ENCODE results near the gene ZNF20.

The ZNF20 gene

GRCh38 chr19:12139885-12140544 lies at the start of gene ZNF20:
Gene ZNF20 (minus strand): TSS chr19:12140350. CDS start chr19:12140182, 168 bp downstream.
- ATAC-seq (replicated peaks; ENCODE audit: extremely low read depth, poor library complexity, severe bottlenecking) (peak; percentile 89), DNase-seq (ENCODE audit: low spot score in 2 of 2) (peak; percentile 73 to 75)
- Mint-ChIP-seq H3K9me3 (peaks cover under 1% of the 10 kb centered on the region), H3K27ac (ENCODE audit: low read depth) (peak within 1 kb of the TSS; percentile 56), H3K27me3 (no peaks in the 10 kb centered on the region), H3K36me3 (ENCODE audit: insufficient read depth) (peaks cover 15% of the 10 kb centered on the region), H3K4me3 (peak within 1 kb of the TSS; percentile 85), H3K4me1 (peaks cover 35% of the 10 kb centered on the region)

DNA sequence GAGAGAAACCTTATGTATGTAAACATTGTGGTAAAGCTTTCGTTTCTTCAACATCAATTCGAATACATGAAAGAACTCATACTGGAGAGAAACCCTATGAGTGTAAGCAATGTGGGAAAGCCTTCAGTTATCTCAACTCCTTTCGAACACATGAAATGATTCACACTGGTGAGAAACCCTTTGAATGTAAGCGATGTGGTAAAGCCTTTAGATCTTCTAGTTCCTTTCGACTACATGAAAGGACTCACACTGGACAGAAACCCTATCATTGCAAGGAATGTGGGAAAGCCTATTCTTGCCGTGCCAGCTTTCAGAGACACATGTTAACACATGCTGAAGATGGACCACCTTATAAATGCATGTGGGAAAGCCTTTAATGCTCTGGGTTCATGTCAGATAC lies 47.5 kb upstream of the ZNF20 start:
- no peak overlapping the region for H3K27ac Mint-ChIP-seq (ENCODE audit: low read depth)
- DNase-seq (ENCODE audit: low spot score in 2 of 2) (no peak), ATAC-seq (replicated peaks; ENCODE audit: extremely low read depth, poor library complexity, severe bottlenecking) (no peak)
- H3K36me3 Mint-ChIP-seq (ENCODE audit: insufficient read depth): peaks cover 62% of the 10 kb centered on the region
- no peak overlapping the region for H3K4me3 Mint-ChIP-seq
- peaks cover 11% of the 10 kb centered on the region for H3K9me3 Mint-ChIP-seq
- no peaks in the 10 kb centered on the region for H3K4me1 Mint-ChIP-seq
- H3K27me3 Mint-ChIP-seq: no peaks in the 10 kb centered on the region

GRCh38 chr19:12180377-12180776 lies 40.2 kb upstream of the ZNF20 start:
- H3K4me1 Mint-ChIP-seq: peaks cover 20% of the 10 kb centered on the region
- peak overlapping the region; percentile 34 for H3K4me3 Mint-ChIP-seq
- DNase-seq (ENCODE audit: low spot score in 2 of 2) (no peak), ATAC-seq (replicated peaks; ENCODE audit: extremely low read depth, poor library complexity, severe bottlenecking) (no peak)
- peaks cover 32% of the 10 kb centered on the region for H3K36me3 Mint-ChIP-seq (ENCODE audit: insufficient read depth)
- H3K27me3 Mint-ChIP-seq: no peaks in the 10 kb centered on the region
- peak overlapping the region; percentile 11 for H3K27ac Mint-ChIP-seq (ENCODE audit: low read depth)
- peaks cover under 1% of the 10 kb centered on the region for H3K9me3 Mint-ChIP-seq

GRCh38 chr19:12166626-12167025 lies 26.5 kb upstream of the ZNF20 start:
- Mint-ChIP-seq H3K4me1 (peaks cover 46% of the 10 kb centered on the region), H3K4me3 (no peak overlapping the region), H3K36me3 (ENCODE audit: insufficient read depth) (peaks cover 32% of the 10 kb centered on the region), H3K27ac (ENCODE audit: low read depth) (peak overlapping the region; percentile 3), H3K9me3 (no peaks in the 10 kb centered on the region), H3K27me3 (no peaks in the 10 kb centered on the region)
- ATAC-seq (replicated peaks; ENCODE audit: extremely low read depth, poor library complexity, severe bottlenecking) (no peak), DNase-seq (ENCODE audit: low spot score in 2 of 2) (no peak)

DNA sequence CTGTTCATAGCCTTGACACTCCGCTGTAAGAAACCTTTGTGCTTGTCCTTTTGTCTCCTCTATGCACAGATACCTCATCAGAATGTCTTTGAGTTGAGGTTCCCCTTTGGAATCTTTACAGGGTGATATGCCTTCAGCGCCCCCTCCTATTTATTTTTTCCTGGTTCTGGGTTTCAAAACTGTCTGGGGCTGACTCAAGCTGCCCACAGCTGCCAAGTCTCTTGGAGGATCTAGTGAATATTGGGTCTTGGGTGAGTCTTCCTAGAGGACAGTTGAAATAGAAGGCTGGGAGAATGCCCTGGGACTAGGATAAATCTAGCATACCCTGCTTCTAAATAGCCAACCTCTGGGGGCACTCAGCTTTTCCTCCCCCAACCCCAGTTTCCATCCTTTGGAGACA lies 23.7 kb upstream of the ZNF20 start:
- H3K4me1 Mint-ChIP-seq: peaks cover 40% of the 10 kb centered on the region
- H3K9me3 Mint-ChIP-seq: no peaks in the 10 kb centered on the region
- ATAC-seq (replicated peaks; ENCODE audit: extremely low read depth, poor library complexity, severe bottlenecking): no peak
- peaks cover 15% of the 10 kb centered on the region for H3K36me3 Mint-ChIP-seq (ENCODE audit: insufficient read depth)
- H3K4me3 Mint-ChIP-seq: peak overlapping the region; percentile 82
- H3K27me3 Mint-ChIP-seq: no peaks in the 10 kb centered on the region
- H3K27ac Mint-ChIP-seq (ENCODE audit: low read depth): peak overlapping the region; percentile 99
- no peak for DNase-seq (ENCODE audit: low spot score in 2 of 2)

- Mint-ChIP-seq H3K27ac (ENCODE audit: low read depth) (peak within 1 kb of the TSS; percentile 99), H3K9me3 (no peaks in the 10 kb centered on the region), H3K36me3 (ENCODE audit: insufficient read depth) (peaks cover 13% of the 10 kb centered on the region), H3K4me1 (peaks cover 40% of the 10 kb centered on the region), H3K27me3 (no peaks in the 10 kb centered on the region), H3K4me3 (peak within 1 kb of the TSS; percentile 82)
- DNase-seq (ENCODE audit: low spot score in 2 of 2): peak; percentile 75 to 88
- ATAC-seq (replicated peaks; ENCODE audit: extremely low read depth, poor library complexity, severe bottlenecking): peak; percentile 100
These were observed 23.0 kb upstream of the ZNF20 start, which contains the start of gene ZNF136 for GRCh38 chr19:12162882-12163806. Gene ZNF136 (plus strand): TSS chr19:12163096. CDS start chr19:12163204, 108 bp downstream.

GRCh38 chr19:12162513-12162881 lies 22.3 kb upstream of the ZNF20 start:
- Mint-ChIP-seq H3K27ac (ENCODE audit: low read depth) (peak overlapping the region; percentile 99), H3K4me3 (peak overlapping the region; percentile 82), H3K27me3 (no peaks in the 10 kb centered on the region), H3K4me1 (peaks cover 40% of the 10 kb centered on the region), H3K9me3 (no peaks in the 10 kb centered on the region), H3K36me3 (ENCODE audit: insufficient read depth) (peaks cover 9% of the 10 kb centered on the region)
- DNase-seq (ENCODE audit: low spot score in 2 of 2): no peak
- peak; percentile 5 for ATAC-seq (replicated peaks; ENCODE audit: extremely low read depth, poor library complexity, severe bottlenecking)

DNA sequence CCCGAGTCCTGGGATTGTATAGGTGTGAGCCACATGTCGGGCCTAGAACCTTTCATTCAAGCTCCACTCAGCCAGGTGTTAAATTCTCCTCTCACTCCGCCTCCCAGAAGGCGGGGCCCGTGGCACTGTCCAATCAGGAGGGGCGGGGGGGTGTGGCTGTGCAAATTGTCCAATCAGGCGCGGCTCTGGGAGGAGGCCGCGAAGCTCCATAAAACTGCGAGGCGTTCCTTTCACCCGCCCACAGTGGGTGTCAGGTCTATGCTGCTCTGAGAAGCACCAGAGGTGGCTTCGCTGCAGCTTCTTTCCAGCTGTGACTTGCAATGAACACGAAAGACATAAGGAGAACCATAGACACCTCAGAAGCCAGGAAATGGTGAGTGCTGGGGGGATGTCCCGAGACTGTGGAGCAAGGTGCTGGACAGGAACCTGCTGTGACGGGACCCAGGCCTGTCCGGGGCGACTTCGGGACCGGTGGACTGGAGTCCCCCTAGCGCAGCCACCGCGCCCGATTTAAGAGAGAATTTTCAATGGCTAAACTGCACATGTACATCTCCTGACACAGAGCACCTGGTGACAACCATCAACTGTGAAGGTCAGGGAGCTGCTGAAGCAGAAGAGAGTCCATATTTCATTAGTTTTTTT lies 19.7 kb upstream of the ZNF20 start:
- Mint-ChIP-seq H3K9me3 (no peaks in the 10 kb centered on the region), H3K4me3 (no peak overlapping the region), H3K4me1 (peaks cover 29% of the 10 kb centered on the region), H3K27me3 (peaks cover 9% of the 10 kb centered on the region), H3K36me3 (ENCODE audit: insufficient read depth) (peaks cover 6% of the 10 kb centered on the region), H3K27ac (ENCODE audit: low read depth) (no peak overlapping the region)
- ATAC-seq (replicated peaks; ENCODE audit: extremely low read depth, poor library complexity, severe bottlenecking) (no peak), DNase-seq (ENCODE audit: low spot score in 2 of 2) (no peak)

- no peak for DNase-seq (ENCODE audit: low spot score in 2 of 2)
These were observed 16.3 kb upstream of the ZNF20 start, which contains the start of gene ZNF625 for GRCh38 chr19:12156223-12157058. Gene ZNF625 (minus strand): TSS chr19:12156734. CDS start chr19:12156558, 176 bp downstream.

DNA sequence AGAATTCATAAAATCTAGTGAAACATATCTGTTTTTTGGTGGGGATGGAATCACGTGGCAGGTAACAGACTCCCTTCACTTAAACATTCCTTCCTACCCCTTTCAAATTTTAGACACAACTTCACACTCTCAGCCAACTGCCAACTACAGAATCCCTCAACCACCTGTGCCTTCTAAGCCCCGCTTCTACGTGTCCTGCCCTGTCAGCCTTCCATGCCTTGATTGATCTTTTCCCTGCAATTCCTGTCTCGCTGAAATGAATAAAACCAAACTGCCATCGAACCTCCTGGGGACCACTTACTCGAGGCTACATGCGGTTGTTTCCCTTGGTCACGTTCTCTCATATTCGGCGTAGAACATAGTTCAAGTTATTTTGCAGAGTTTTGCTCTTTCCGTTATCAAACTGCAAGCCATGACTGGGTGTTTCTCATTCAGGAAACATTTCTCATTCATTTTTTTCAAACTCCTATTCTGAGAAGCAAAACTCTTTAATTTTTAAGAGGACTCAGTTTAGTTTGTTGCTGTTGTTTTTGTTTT lies 15.2 kb upstream of the ZNF20 start:
- ATAC-seq (replicated peaks; ENCODE audit: extremely low read depth, poor library complexity, severe bottlenecking): no peak
- Mint-ChIP-seq H3K36me3 (ENCODE audit: insufficient read depth) (no peaks in the 10 kb centered on the region), H3K4me3 (peak overlapping the region; percentile 83), H3K27me3 (peaks cover 22% of the 10 kb centered on the region), H3K27ac (ENCODE audit: low read depth) (no peak overlapping the region), H3K4me1 (peaks cover 9% of the 10 kb centered on the region), H3K9me3 (no peaks in the 10 kb centered on the region)
- no peak for DNase-seq (ENCODE audit: low spot score in 2 of 2)

More at GRCh38 chr19:12156223-12157058, 16.3 kb upstream of the ZNF20 start, which contains the start of gene ZNF625:
- Mint-ChIP-seq H3K9me3 (no peaks in the 10 kb centered on the region), H3K4me1 (peaks cover 9% of the 10 kb centered on the region), H3K27me3 (peaks cover 22% of the 10 kb centered on the region), H3K27ac (ENCODE audit: low read depth) (peak within 1 kb of the TSS; percentile 64), H3K4me3 (peak within 1 kb of the TSS; percentile 83), H3K36me3 (ENCODE audit: insufficient read depth) (no peaks in the 10 kb centered on the region)
- peak; percentile 36 for ATAC-seq (replicated peaks; ENCODE audit: extremely low read depth, poor library complexity, severe bottlenecking)

DNA sequence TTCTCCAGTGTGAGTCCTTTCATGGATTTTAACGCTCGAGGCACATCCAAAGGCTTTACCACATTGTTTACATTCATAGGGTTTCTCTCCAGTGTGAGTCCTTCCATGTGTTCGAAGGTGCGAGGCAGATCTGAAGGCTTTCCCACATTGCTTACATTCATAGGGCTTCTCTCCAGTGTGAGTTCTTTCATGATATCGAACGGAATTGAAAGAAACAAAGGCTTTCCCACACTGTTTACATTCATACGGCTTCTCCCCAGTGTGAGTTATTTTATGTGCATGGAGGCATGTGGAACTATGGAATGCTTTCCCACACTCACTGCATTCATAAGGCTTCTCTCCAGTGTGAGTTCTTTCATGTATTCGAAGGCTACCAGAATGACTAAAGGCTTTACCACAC lies 5.2 kb upstream of the ZNF20 start:
- ATAC-seq (replicated peaks; ENCODE audit: extremely low read depth, poor library complexity, severe bottlenecking): no peak
- Mint-ChIP-seq H3K36me3 (ENCODE audit: insufficient read depth) (peaks cover 11% of the 10 kb centered on the region), H3K9me3 (peaks cover 7% of the 10 kb centered on the region), H3K4me3 (no peak overlapping the region), H3K27me3 (no peaks in the 10 kb centered on the region), H3K4me1 (peaks cover 11% of the 10 kb centered on the region), H3K27ac (ENCODE audit: low read depth) (no peak overlapping the region)
- no peak for DNase-seq (ENCODE audit: low spot score in 2 of 2)

Measured in central memory CD8-positive, alpha-beta T cell (primary cell).